Mesenteric fat pad (tissue), 1 donor: Measurements from ENCODE around the gene ZNF784. TPM values are rescaled to one million over a fixed set of nuclear protein-coding genes. Genes with fewer than 3 reads are reported as not detected.

ENCODE experiments used
- DNase-seq: peaks from one replicate; pipeline ENCODE4 v3.0.0-alpha.2; 2020; ENCODE audit warnings: low spot score
- total RNA-seq: library from RNA; stranded (reverse); fragmentation: NEBNext Ultra II Directional; extraction: Animal tissue kit (Norgen Biotek cat#: 25700); gene quantifications from one replicate; pipeline ENCODE4 v1.2.1, GENCODE V29; 2021
- donor health status: DM: yes; HTN: yes; CAD: no.

The ZNF784 gene
- total RNA-seq, 1 donor from 2014 or later, result 4.5 TPM

DNA sequence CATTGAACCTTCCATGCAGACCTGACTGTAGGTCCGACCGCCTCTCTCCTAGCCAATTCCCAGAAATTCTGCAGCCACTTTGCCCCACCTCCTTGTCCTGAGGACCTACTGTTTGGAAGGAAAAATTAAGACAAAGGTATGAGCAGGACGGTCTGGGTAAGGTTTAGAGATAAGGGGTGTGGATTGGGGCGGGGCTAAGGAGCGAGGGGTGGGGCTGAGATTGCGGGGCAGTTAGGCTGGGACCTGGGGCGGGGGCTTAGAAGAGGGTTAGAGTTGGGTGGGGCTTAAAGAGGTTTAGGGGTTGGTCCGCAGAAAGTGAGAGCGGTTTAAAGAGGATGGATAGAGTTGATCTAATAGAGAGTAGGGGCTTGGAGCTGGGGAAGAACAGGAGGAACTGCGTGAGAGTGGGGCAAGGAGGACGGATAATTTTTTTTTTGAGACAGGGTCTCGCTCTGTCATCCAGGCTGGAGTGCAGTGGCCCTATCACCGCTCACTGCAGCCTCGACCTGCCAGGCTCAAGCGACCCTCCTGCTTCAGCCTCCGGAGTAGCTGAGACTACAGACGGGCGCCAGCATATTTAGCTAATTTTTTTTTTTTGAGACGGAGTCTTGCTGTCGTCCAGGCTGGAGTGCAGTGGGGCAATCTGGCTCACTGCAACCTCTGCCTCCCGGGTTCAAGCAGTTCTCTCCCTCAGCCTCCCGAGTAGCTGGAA is 20.6 kb downstream of the ZNF784 start:
- no peak for DNase-seq

DNA sequence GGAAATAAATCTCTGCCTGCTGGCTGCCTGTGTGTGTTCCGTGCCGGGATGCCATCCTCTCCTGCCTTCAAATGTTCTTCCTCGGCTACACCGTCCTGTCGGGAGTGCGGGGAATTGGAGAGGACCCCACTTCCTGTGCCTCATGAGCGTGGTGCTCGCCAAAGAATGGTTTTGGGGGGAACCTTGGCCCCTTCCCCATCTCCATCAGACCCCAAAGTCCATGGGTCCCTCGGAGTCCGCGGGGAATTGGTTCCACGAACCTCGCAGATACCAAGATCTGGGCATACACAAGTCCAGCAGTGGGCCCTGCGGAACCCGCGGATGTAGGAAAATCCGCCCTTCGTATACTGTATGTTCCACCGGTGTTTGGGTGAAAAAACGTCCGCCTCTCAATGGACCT is 21.3 kb downstream of the ZNF784 start:
- DNase-seq, result no peak

DNA sequence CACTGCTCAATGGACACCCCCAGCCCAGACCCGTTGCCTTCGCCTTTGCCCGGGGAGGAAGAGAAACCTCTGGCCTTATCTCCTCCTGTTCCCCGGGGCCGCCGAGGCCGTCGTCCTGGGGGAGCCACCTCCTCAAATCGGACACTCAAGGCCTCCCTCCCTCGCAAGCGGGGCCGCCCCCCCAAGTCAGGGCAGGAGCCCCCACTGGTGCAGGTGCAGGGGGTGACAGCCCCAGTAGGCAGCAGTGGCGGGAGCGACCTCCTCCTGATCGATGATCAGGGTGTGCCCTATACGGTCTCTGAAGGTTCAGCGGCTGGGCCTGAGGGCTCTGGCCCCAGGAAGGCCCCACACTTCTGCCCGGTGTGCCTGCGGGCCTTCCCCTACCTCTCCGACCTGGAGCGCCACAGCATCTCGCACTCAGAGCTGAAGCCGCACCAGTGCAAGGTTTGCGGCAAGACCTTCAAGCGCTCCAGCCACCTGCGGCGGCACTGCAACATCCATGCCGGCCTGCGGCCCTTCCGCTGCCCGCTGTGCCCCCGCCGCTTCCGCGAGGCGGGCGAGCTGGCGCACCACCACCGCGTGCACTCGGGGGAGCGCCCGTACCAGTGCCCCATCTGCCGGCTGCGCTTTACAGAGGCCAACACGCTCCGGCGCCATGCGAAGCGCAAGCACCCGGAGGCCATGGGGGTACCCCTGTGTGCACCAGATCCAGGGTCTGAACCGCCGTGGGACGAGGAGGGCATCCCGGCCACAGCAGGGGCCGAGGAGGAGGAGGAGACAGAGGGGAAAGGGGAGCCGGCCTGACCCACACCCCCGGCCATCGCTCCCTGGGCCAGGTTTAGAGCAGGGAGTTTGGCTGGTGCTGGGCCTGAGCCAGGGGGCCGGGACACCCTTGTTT is 22.0 kb downstream of the ZNF784 start:
- DNase-seq, result no peak

DNA sequence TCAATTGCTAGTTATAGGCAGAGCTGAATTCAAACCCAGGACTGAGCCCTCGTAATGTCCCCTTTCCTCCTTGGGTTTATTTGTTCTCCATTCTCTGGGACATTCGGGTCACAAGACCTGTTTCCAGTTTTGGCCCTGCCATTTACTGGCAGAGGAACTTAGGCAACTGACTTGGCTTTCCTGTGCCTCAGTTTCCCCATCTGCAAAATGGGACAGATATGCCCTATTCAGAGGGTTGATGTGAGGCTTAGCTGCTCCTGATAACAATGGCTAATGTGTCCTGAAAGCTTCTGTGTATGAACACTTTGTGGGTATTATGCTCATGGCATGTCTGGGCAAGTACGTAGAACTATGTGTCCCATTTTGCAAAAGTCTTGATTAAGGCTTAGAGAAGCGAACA is 23.3 kb downstream of the ZNF784 start:
- no peak for DNase-seq

DNA sequence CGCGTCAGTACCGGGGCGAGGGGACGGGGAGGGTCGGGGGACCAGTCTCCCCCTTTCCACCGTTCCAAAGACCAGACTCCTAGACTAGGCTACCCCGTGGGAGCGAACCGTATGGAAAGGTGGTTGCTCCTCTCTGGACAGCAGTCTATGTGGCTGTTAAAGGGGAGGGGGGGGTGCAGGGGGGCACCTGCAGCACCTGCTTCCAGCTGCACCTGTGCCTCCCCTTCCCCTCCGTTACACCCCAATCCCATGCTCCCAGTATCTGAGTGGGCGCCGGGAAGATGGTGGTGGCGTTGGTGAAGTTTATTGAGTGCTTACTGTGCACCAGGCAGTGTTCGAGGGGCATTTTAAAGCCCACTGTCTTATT is 23.7 kb downstream of the ZNF784 start:
- DNase-seq, result no peak

DNA sequence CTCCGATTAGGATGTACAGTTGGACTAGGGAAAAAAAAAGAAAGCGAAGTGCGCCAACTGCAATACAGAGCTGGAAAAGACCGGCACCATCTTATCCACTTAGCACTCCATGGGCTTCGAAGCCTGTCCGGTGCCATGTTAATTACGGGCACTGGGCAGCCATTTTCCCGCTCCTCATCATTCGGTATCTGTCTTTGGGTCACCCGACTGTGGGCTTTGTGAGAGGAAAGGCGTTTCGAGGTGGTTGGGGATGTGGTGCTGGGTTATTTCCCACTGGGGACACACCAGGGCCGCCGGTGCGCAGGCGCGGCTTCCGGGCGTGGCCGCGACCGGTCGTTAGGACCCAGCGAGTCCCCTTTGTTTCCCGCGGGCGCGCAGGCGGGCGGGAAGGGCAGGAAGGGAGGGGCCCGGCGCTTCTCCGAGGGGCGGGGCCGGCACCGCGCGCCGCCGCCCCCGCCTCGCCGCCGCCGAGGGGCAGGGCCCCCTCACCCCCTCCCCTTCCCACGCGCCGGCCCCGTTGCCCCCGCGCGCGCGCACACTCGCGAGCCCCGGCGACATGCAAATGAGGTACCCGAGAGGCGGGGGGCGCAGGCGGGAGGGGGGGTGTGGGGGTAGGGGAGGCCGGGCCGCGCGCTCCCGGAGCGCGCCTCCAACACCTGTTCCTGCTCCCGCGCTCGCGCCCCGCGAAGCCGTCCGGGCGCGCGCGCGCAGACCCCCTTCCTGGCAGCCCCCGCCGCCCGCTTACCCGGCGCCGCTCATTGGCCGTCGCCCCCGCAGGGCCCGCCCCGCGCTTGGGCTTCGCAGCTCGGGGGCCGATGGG is 24.3 kb downstream of the ZNF784 start, which contains the start of gene ZNF524:
ZNF524 (plus strand) TSS at position 447 of the 820 bp plus-strand sequence. CDS start 1,825 bp downstream, outside the sequence.
- no peak for DNase-seq

DNA sequence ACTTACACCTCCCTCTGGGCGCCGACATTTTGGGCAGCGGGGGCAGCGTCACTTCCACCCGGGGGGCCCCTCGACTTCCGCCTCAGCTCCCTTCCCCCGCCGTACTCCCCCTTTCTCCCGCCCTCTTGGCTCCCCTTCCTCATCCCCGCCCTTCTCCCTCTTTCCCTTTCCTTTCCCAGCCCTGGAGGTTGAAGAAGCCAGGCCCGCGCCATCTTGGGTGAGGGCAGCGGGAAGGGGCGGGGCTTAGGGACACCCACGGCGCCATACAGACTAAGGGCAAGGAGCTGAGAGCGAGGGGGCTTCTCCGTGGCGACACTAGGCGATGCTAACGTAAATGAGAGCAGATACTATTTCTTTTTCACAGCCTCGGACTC is 24.9 kb downstream of the ZNF784 start, which contains the start of gene FIZ1:
FIZ1 (minus strand) TSS at position 50 of the 374 bp plus-strand sequence. CDS start 1,652 bp downstream, outside the sequence.
- DNase-seq, result peak; percentile 97

DNA sequence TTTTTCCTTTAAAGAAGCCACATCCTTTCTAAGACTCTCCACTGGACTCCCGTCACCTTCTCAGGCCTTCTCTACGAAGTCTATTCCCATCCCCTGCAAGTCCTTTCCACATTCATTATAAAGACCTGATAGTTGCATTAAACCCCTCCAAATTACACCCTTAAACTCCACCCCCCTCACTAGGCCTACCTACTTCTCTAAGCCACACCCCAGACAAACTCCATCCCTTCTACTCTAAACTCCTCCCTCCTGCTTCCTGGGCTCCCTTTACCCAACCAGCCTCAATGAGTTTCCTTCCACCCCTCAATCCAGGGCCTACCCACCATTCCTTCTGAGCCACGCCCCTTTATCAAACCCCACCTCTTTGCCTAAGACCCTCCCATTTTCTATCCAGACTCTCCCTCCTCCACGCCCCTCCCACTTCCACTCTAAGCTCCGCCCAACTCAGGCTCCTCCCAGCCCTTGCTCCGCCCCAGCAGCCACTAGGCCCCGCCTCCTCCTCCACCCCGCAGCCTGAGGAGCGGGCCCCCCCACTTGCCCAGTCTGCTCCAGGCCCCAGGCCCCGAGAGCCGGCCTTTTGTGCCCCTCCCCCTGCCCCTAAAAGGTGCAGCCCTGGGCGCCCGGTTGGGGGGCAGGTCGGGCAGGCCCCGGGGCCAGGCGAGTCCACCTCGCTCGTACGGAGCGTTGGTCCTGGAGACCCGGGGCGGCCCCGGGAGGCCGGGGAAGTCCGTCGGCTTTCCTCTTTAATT is 25.5 kb downstream of the ZNF784 start:
- peak; percentile 97 for DNase-seq

DNA sequence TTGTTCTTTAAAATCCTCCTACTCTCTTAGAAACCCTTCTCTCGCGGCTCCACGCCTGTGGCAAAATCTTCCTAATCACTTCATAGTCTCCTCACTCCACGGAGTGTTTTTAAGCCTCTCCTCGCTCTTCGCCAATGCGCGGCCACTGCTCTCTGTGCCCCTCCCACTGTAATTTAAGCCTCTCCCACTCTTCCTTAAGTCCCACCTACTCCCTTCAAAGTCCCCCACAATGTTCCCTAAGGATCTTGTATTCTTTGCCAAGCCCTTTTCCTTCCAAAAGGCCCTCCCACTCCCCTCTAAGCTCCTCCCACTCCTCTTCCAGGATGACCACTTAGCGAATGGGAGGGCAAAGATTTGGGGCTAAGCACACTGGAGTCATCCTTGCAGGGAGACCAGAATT is 26.3 kb downstream of the ZNF784 start:
- no peak for DNase-seq

DNA sequence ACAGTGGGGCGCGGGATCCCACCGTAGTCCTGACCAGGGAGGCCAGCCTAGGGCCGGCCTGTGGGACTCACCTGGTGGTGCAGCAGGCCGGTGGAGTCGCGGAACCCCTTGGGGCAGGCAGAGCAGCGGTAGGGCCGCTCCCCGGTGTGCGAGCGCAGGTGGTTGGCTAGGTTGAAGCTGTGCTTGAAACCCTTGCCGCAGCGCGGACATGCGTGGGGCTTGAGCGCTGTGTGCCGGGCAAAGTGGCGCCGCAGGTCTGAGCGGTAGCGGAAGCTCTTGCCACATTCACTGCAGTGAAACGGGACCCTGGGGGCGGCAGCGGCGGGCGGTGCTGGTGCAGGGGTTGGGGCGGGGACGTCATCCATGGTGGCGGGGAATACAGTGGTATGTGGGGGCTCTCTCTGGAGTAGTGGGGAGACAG is 26.9 kb downstream of the ZNF784 start:
- DNase-seq, result no peak

DNA sequence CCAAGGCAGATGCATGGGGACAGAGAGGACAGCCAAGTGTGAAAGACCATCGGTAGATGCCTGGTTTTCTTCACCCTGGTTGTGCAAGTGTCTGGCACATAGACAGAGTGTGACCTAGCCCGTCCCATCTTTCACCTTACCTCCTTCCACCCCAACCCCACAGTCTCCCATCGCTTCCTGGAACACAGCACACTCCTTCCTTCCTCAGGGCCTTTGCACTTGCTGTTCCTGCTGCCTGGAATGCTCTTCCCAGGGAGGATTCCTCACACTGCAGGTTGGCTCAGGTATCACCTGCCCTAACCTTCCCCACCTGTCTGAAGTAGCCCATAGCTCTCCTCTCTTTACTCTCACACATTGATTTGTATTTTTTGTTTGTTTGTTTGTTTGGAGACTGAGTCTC is 28.1 kb downstream of the ZNF784 start:
- DNase-seq, result no peak

DNA sequence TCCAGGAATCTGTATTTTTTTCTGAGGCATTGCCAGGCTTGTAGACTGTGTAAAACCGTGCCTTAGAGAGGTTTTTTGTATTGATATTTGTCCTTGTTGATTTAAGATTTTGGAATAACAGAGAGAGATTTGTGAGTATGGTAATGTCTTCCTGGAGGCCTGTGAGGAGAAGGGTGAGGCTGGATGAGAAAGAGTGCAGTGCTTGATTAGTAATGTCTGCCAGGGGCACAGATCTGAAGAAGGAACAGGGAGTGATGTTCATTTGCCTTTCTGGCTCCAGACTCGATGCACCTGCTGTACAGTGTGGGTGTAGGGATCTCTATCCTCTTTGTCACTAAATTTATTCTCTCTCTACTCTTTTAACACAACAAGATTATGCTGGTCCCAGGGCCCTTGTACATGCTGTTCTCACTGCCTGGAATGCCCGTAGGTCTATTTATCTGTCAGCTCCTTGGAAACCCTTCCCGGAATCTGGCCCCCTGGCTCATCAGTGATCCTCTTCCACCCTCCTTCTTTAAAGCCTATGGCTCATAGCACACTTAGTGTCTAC is 29.3 kb downstream of the ZNF784 start:
- no peak for DNase-seq

DNA sequence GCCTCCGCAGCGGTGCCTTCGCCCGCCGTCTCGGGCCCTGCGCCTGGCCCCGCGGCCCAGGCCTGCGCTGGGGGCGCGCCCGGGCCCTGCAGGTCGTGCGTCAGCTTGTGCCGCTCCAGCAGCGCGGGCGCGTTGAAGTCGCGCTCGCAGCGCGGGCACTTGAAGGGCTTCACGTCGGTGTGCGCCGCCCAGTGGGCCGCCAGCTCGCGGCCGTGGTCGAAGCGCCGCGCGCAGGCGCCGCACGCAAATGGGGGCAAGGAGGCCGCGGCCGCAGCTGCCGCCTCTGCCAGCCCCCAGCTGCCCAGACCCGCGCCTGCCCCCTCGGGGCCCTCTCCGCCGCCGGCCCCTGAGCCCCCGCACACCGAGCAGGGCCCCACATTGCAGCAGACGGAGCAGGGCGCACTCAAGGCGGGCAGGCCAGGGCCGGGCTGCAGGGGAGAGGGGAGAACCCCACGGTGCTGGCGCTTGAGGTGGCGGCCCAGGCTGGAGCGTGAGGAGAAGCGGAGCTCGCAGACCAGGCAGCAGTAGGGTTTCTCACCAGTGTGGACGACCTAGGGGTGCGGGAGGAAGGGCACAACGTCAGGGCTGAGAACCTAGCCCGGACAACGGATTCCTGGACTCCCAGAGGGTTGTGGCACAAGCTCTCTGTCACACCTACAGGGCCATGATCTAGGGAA is 31.1 kb downstream of the ZNF784 start:
- no peak for DNase-seq

DNA sequence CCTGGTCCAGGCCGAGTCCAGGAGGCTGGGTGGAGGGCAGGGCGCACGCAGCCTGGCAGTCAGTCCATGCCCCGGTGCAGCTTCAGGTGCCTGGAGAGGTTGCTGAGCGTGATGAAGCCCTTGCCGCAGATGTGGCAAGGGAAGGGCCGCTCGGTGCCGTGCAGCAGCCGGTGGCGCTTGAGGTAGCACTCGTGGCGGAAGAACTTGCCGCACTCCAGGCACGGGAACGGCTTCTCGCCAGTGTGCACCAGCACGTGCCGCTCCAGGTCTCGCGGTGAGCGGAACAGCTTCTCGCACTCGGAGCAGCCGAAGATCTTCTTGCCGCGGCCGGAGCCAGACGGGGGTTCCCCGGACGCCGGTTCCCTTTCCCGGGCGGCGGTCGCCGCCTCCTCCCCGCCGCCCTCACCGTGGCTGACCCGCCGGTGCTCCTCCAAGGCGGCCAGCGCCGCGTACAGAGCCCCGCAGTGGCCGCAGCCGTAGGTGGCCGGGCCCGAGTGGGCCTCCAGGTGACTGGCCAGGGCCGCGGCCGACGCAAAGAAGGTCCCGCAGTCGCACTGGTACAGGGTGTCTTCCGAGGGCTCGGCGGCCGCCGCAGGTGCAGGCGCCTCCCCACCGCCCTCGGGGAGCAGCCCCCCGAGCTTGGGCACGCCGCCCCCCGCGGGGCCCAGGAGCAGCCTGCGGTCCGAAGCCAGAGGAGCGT is 31.8 kb downstream of the ZNF784 start:
- DNase-seq, result no peak

DNA sequence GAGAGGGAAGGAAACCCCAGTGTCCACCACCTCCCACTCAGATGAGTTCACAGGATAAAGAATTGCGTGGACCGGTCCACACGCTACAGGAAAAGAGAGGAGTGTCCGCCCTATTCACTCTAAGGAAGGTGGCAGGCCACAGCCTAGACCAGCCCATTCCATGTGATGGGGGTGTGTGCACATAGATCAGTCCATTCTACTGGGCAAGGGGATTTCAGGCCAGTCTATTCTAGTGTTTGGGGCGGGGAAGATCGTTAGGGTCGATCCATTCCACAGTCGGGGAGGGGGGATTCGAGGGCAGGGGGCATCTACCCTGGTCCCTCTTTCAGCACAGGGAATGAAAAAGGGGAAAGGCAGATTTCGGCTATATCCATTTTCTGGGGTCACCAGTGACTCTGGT is 32.8 kb downstream of the ZNF784 start:
- no peak for DNase-seq

DNA sequence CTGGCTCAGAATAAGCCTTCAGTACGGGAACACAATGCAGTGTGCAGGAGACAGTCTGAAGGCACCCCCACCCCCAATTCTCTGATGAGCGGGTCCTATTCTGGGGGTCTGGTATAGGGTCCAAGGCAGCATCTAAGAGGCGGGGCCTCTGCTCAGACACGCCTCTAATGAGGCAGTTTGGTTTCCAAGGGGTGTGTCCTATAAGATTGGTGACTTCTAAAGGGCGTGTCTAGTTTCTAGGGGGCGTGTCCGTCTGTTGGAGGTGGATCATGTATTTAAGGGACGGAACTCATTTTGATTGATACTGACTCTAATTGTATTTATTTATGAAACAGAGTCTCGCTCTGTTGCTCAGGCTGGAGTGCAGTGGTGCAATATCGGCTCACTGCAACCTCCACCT is 33.7 kb downstream of the ZNF784 start:
- no peak for DNase-seq

DNA sequence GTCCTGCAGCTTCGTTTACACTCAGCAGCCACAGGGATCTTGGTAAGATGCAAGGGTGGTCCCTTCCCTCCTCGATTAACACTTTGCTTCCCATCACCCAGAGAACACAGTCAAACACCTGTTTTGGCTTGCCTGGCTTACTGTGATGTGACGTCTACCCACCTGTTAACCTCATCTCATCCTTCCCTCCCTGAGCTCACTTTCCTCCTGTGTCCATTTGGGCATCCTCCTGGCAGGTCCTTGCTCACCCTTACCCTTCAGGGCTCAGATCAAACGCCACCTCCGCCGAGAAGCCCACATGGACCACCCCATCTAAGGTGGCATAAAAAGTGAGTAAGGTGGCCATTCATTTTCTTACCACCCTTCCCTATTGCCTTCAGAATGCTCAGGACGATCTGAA is 34.3 kb downstream of the ZNF784 start:
- no peak for DNase-seq

DNA sequence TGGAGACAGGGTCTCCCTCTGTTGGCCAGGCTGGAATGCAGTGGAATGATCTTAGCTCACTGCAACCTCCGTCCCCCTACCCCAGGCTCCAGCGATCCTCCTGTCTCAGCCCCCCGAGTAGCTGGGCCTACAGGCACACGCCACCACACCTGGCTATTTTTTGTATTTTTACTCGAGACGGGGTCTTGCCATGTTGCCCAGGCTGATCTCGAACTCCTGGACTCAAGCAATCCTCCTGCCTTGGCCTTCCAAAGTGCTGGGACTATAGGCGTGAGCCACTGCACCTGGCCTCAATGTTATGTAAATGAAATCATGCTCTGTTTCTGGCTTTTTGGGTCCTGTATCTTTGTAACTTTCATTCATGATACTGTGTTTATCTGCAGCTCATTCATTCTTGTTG is 35.6 kb downstream of the ZNF784 start:
- DNase-seq, result no peak

DNA sequence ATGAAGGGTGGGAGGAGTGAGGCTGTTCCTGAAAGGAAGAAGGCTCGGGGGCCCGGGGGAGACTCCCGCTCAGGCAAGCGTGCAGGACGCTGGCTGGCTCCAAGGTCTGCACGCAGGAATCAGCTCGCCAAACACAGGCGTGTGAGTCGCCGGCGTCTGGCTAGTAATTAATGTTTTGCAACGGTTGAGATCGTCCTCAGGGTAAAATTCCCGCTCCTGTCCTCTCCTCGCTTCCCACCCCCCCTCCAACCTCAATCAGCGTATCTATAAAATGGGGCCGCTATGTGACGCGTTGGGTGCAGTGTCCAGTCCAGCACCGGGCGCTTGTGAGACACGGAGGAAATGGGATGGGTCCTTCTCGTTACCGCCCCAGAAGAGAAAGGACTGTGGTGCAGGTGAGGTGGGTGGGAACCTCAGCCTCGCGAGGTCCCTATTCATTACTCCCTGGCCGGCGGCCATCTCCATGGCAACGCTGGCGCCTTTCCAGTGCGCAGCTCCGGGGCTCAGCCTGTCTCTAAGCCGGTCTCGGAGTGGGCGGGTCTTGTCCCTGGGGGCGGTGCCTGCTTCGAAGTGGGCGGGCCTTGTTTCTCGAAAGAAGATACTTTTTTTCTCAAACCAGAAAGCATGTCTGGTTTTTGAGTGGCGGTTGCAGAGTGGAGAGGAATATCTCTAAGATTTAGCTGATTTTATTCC is 37.2 kb downstream of the ZNF784 start:
- peak; percentile 97 for DNase-seq
